ENCODE results near the gene PAPPA.
A peak's percentile ranks its signal among the peaks of the same experiment; 100 is the strongest.

The PAPPA gene

GRCh38 chr9:116151966-116152381, 1.6 kb upstream of the PAPPA start:
- no peak for DNase-seq (ENCODE audit: extremely low read depth, low read depth)
- H3K4me3 ChIP-seq (replicated peaks; ENCODE audit: low read depth, low read length) = no peak overlapping the region
- TF ChIP-seq, protein P1, sequence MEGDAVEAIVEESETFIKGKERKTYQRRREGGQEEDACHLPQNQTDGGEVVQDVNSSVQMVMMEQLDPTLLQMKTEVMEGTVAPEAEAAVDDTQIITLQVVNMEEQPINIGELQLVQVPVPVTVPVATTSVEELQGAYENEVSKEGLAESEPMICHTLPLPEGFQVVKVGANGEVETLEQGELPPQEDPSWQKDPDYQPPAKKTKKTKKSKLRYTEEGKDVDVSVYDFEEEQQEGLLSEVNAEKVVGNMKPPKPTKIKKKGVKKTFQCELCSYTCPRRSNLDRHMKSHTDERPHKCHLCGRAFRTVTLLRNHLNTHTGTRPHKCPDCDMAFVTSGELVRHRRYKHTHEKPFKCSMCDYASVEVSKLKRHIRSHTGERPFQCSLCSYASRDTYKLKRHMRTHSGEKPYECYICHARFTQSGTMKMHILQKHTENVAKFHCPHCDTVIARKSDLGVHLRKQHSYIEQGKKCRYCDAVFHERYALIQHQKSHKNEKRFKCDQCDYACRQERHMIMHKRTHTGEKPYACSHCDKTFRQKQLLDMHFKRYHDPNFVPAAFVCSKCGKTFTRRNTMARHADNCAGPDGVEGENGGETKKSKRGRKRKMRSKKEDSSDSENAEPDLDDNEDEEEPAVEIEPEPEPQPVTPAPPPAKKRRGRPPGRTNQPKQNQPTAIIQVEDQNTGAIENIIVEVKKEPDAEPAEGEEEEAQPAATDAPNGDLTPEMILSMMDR (IDR thresholded peaks at IDR 0.05; ENCODE audit: low read depth, low read length, missing control alignments) = no peak

DNA sequence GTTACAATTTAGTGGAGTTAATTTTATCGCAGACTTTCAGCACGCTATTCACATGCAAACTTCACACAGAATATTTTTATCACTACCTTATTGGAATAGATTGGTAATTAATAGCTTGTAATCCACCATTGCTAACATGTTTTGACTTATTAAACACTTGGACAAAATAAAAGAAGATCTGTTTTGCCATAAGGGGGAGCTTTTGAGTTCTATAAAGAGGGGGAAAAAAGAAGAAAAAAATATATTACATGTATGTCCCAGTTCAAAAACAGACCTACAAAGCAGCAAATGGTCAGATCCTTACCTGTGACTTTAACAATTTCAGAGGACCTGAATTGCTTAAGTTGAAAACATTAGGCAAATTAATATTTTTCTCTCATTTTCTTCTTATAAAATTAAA, 1.2 kb upstream of the PAPPA start:
- TF ChIP-seq, protein P1 (IDR thresholded peaks at IDR 0.05; ENCODE audit: low read depth, low read length, missing control alignments) = peak; percentile 17
- DNase-seq (ENCODE audit: extremely low read depth, low read depth) = no peak
- H3K4me3 ChIP-seq (replicated peaks; ENCODE audit: low read depth, low read length) = no peak overlapping the region

DNA sequence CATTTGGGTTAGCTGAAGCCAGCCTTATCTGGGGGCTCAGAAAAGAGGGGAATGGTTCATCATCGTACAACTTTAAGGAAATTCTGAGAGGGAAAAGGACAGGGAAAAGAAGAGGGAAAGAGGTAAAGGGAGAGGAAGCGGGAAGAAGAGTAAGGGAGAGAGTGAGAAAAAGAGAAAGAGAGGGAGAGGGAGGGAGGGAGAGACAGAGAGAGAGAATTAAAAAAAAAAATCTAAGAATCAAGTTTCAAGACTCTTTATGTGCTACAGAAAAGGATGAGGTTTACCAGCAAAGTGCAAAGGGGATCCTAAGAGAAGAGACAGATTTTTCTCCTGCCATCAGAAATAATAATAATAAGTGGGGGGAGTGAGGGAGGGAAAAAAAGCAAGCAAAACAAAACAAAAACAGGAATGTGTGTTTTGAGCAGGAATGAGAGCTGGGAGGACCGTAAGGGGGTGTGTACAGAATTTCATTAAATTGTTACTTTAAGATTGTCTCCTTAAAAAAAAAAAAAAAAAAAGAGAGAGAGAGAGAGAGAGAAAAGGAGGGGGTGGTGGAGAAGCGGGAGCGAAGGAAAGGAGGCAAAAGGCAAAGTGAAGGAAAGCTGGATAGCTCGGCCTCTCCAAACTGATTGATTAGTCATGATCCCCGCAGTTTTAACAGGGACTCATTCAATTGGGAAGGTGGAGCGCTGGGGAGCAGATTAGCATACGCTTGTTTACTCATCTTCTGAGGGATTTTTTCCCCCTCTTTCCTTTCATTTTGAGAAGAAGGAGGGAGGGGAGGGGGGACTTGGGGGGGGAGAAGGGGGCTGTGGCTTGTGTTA, 438 bp upstream of the PAPPA start:
- H3K4me3 ChIP-seq (replicated peaks; ENCODE audit: low read depth, low read length) = peak overlapping the region; percentile 69
- no peak for DNase-seq (ENCODE audit: extremely low read depth, low read depth)
- TF ChIP-seq, protein P1 (IDR thresholded peaks at IDR 0.05; ENCODE audit: low read depth, low read length, missing control alignments) = no peak

GRCh38 chr9:116154334-116154975, 864 bp downstream of the PAPPA start:
- no peak for DNase-seq (ENCODE audit: extremely low read depth, low read depth)
- TF ChIP-seq, protein P1 (IDR thresholded peaks at IDR 0.05; ENCODE audit: low read depth, low read length, missing control alignments) = no peak
- H3K4me3 ChIP-seq (replicated peaks; ENCODE audit: low read depth, low read length) = peak overlapping the region; percentile 69

DNA sequence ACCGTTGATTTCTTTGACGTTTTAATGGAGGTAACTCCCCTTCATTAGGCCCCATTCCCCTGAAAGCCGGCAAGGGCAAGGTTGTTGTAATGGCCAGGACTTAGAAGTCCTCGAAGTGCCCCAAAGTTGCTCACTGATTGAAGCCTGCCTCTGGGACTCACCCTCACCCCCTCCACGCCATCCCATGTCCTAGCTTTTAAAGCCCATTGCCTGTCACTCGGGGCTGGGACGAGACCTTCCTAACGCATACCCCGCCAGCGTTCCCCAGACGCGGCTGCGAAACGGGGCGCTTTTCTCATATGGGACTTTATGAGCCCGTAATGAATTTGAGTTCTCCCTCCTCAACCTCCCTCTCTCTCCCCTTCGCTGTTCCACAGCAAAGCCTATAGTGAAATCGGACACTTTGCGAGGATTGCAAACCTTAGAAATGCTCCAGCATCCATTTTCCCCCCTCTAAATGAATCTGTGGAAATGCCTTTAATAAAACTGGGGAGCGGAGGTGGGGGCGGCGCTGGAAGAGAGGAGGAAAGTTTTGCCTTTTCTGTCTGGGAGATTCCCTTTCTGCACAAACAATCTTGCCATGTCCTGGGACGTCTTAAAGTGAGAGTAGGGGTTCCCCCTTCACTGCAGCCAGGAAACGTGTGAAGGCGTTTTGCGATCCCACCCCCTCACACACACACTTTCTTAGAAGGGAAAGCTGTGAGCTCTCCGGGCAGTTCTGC, 1.5 kb downstream of the PAPPA start:
- DNase-seq (ENCODE audit: extremely low read depth, low read depth) = peak; percentile 20
- H3K4me3 ChIP-seq (replicated peaks; ENCODE audit: low read depth, low read length) = peak overlapping the region; percentile 69
- TF ChIP-seq, protein P1 (IDR thresholded peaks at IDR 0.05; ENCODE audit: low read depth, low read length, missing control alignments) = no peak

DNA sequence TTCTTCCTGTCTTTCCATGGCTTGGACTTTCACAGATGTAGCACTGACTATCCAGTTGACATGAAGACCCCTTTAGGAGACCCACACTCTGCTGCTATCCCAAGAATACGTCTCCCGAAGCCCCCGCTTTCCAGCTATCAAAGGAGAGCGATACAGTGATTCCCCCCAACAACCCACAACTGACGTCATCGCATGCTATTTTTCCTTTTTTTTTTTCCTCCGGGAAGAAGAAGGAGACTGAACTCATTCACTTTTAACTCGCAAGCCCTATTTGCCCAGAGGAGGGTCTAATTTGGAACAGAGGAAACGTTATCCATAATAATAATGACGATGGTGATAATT, 2.1 kb downstream of the PAPPA start:
- no peak for DNase-seq (ENCODE audit: extremely low read depth, low read depth)
- TF ChIP-seq, protein P1 (IDR thresholded peaks at IDR 0.05; ENCODE audit: low read depth, low read length, missing control alignments) = no peak
- peak overlapping the region; percentile 69 for H3K4me3 ChIP-seq (replicated peaks; ENCODE audit: low read depth, low read length)
